HepG2 (cell line): Measurements from ENCODE around the gene LRRC45. TPM values are rescaled to one million over a fixed set of nuclear protein-coding genes. Genes with fewer than 3 reads are reported as not detected.

Experiments used
- HIVEP1 ChIP-seq: sonication (generic); formaldehyde crosslinking; IDR thresholded peaks from 2 replicates; pipeline ENCODE4 v1.4.0; 2020; ENCODE audit warnings: mild to moderate bottlenecking, missing genetic modification reagents
- NR2F6 ChIP-seq, 2 experiments: IDR thresholded peaks; 2 replicates each; pipeline ENCODE4 v1.6.1; 2016; ENCODE audit warnings: antibody characterized with exemption in 1 of 2, mild to moderate bottlenecking in 1 of 2
- PAX8 ChIP-seq: sonication (generic); formaldehyde crosslinking; IDR thresholded peaks from 2 replicates; pipeline ENCODE4 v1.8.0; 2022; ENCODE audit warnings: mild to moderate bottlenecking, missing genetic modification reagents, borderline replicate concordance
- POLR2AphosphoS2 ChIP-seq: IDR thresholded peaks from 2 replicates; pipeline ENCODE4 v1.6.1; 2011; ENCODE audit warnings: low read depth, low read length, improper control_type of control experiment
- SP2 ChIP-seq: sonication (generic); formaldehyde crosslinking; IDR thresholded peaks from 2 replicates; pipeline ENCODE4 v1.5.1; 2020; ENCODE audit warnings: mild to moderate bottlenecking, missing genetic modification reagents
- SRSF1 ChIP-seq: fragments of 200-400 bp; formaldehyde crosslinking; optimal IDR thresholded peaks from 2 replicates; pipeline ENCODE3; 2017; ENCODE audit warnings: mild to moderate bottlenecking, low read depth, low read length, moderate library complexity
- TCF12 ChIP-seq, 2 experiments: fragments of 450-650 bp in 1 of 2; sonication (generic) in 1 of 2; formaldehyde crosslinking in 1 of 2; IDR thresholded peaks; 2 replicates each; pipeline versions ENCODE4 v1.6.1 to v1.8.0; 2017 to 2022; ENCODE audit warnings: antibody characterized with exemption in 1 of 2, mild to moderate bottlenecking in 1 of 2, missing genetic modification reagents in 1 of 2, moderate library complexity in 1 of 2
- TCF7 ChIP-seq: sonication (generic); IDR thresholded peaks from 2 replicates; pipeline ENCODE4 v1.6.1; 2016; ENCODE audit warnings: antibody characterized with exemption, low read depth
- TMF1 ChIP-seq: sonication (generic); formaldehyde crosslinking; IDR thresholded peaks from 2 replicates; pipeline ENCODE4 v1.8.1; 2022; ENCODE audit warnings: low read depth, missing genetic modification reagents
- ZNF143 ChIP-seq: sonication (generic); formaldehyde crosslinking; IDR thresholded peaks from 2 replicates; pipeline ENCODE4 v1.4.0; 2020; ENCODE audit warnings: missing genetic modification reagents
- ZNF274 ChIP-seq: sonication (generic); formaldehyde crosslinking; IDR thresholded peaks from 2 replicates; pipeline ENCODE4 v1.5.1; 2020; ENCODE audit warnings: mild to moderate bottlenecking, missing genetic modification reagents
- ZNF382 ChIP-seq: sonication (generic); formaldehyde crosslinking; IDR thresholded peaks from 2 replicates; pipeline ENCODE4 v1.5.0; 2020; ENCODE audit warnings: missing genetic modification reagents, mild to moderate bottlenecking, borderline replicate concordance
- ZNF441 ChIP-seq: sonication (generic); formaldehyde crosslinking; IDR thresholded peaks from 2 replicates; pipeline ENCODE4 v1.7.0; 2021; ENCODE audit warnings: missing genetic modification reagents, borderline replicate concordance
- ZNF589 ChIP-seq: sonication (generic); formaldehyde crosslinking; conservative IDR thresholded peaks from 2 replicates; pipeline ENCODE4 v1.8.0; 2022; ENCODE audit warnings: mild to moderate bottlenecking, moderate library complexity, missing genetic modification reagents
- ZNF703 ChIP-seq: sonication (generic); formaldehyde crosslinking; IDR thresholded peaks from 2 replicates; pipeline ENCODE4 v1.5.1; 2020; ENCODE audit warnings: missing genetic modification reagents, mild to moderate bottlenecking, moderate library complexity, borderline replicate concordance
- ZNF766 ChIP-seq: sonication (generic); formaldehyde crosslinking; IDR thresholded peaks from 2 replicates; pipeline ENCODE4 v1.5.0; 2020; ENCODE audit warnings: missing genetic modification reagents, borderline replicate concordance
- polyA plus RNA-seq, 8 experiments: library from polyadenylated mRNA; depleted of rRNA in 3 of 8; stranded (reverse) in 7 of 8; unstranded in 1 of 8; fragments of >200 nt; fragmentation: Illumina TruSeq in 4 of 8; extraction: Trizol in 4 of 8; gene quantifications; 2 replicates each; pipeline versions ENCODE4 v1.2.1 to v1.2.3, GENCODE V29; 2011 to 2016; ENCODE audit warnings: low read depth in 4 of 8, missing spikeins in 1 of 8, mixed read lengths in 1 of 8; ENCODE audit not compliant: insufficient read depth in 1 of 8
- total RNA-seq, 5 experiments: library from RNA; depleted of rRNA; stranded (reverse); fragments of >200 nt; fragmentation: Illumina TruSeq; extraction: Trizol; gene quantifications; 2 replicates each; pipeline ENCODE4 v1.2.3, GENCODE V29; 2016; ENCODE audit warnings: low read depth in 1 of 5
- TF ChIP-seq, protein P1 (sequence below): sonication (generic); formaldehyde crosslinking; IDR thresholded peaks from 2 replicates; pipeline ENCODE4 v1.4.0; 2020; ENCODE audit warnings: missing genetic modification reagents, mild to moderate bottlenecking, borderline replicate concordance
- TF ChIP-seq, protein P2 (sequence below): sonication (generic); formaldehyde crosslinking; conservative IDR thresholded peaks from 2 replicates; pipeline ENCODE4 v1.8.1; 2023; ENCODE audit warnings: missing genetic modification reagents
- TF ChIP-seq, protein P3 (sequence below): sonication (generic); formaldehyde crosslinking; IDR thresholded peaks from 2 replicates; pipeline ENCODE4 v1.9.0; 2021; ENCODE audit warnings: missing genetic modification reagents, mild to moderate bottlenecking, borderline replicate concordance
- TF ChIP-seq, protein P4 (sequence below): sonication (generic); formaldehyde crosslinking; IDR thresholded peaks from 2 replicates; pipeline ENCODE4 v1.4.0; 2020; ENCODE audit warnings: mild to moderate bottlenecking, missing genetic modification reagents

Gene LRRC45
- total and polyA plus RNA-seq, 2 of the 13 experiments (the other 11 are each of a cell fraction or from before 2014, with no cell fraction given): 11.6 to 48.1 TPM

DNA sequence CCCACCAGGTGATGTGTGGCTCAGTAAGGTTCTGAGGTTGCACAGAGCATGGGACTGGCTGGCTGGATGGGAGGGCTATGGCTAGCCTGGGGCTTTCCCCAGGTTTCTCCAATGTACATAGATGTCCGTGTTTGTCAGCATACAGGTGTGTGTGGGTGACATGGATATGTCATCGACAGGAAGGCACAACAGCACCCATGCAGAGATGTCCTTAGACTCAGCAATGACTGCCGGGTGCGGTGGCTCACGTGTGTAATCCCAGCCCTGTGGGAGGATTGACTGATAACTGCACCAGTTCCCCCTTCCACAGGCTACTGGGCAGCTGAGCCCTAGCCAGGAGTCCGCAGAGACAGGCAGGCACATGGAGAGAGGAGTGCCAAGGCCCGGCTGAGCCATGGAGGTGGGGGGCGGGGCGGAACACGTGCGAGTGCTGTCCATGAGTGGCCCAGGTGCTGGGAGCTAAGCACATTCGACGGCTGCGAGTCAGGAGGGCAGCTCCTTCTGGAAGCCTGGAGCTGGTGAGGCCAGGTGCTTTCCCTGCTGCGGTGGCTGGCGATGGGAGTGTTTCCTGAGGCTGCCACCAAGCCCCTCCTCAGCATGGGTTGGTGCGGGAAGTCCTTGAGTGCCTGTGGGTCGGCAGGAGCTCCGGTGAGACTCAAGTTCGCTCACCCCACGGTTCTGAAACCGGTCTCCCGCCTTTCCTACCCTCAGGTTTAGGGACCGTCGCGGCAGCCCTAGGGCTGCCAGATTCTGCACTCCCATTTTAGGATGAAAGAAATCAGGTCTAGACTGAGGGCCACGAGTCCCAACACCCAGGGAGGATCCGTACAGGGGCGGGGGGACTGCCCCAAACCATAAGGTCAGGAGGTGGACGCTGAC lies 46.5 kb upstream of the LRRC45 start (continued):
- TF ChIP-seq ZNF274 (CRISPR knock-in tag) (no peak; the same call in none of the 2 replicates), HIVEP1 (peak; percentile 42; the same call in 1 of the 2 replicates), TMF1 (CRISPR knock-in tag) (no peak), ZNF143 (CRISPR knock-in tag) (peak; percentile 18; the same call in 1 of the 2 replicates), POLR2AphosphoS2 (0 out of 2 replicates have a peak, but pooled peaks have one; percentile 14), ZNF441 (CRISPR knock-in tag) (no peak), TCF12 (IDR thresholded peaks at IDR 0.05) (no peak), TCF12 (CRISPR knock-in tag; IDR thresholded peaks at IDR 0.05) (no peak), ZNF703 (no peak), SP2 (CRISPR knock-in tag) (no peak), ZNF766 (CRISPR knock-in tag) (no peak), ZNF382 (CRISPR knock-in tag) (no peak), ZNF589 (0 out of 2 replicates have a peak, but pooled peaks have one; percentile 48), PAX8 (CRISPR knock-in tag) (no peak), SRSF1 (no peak), NR2F6 (IDR thresholded peaks at IDR 0.05) (peak; percentile 23; the same call in 1 of the 2 replicates), NR2F6 (CRISPR knock-in tag; IDR thresholded peaks at IDR 0.05) (no peak), TCF7 (no peak)
- TF ChIP-seq, protein P1, sequence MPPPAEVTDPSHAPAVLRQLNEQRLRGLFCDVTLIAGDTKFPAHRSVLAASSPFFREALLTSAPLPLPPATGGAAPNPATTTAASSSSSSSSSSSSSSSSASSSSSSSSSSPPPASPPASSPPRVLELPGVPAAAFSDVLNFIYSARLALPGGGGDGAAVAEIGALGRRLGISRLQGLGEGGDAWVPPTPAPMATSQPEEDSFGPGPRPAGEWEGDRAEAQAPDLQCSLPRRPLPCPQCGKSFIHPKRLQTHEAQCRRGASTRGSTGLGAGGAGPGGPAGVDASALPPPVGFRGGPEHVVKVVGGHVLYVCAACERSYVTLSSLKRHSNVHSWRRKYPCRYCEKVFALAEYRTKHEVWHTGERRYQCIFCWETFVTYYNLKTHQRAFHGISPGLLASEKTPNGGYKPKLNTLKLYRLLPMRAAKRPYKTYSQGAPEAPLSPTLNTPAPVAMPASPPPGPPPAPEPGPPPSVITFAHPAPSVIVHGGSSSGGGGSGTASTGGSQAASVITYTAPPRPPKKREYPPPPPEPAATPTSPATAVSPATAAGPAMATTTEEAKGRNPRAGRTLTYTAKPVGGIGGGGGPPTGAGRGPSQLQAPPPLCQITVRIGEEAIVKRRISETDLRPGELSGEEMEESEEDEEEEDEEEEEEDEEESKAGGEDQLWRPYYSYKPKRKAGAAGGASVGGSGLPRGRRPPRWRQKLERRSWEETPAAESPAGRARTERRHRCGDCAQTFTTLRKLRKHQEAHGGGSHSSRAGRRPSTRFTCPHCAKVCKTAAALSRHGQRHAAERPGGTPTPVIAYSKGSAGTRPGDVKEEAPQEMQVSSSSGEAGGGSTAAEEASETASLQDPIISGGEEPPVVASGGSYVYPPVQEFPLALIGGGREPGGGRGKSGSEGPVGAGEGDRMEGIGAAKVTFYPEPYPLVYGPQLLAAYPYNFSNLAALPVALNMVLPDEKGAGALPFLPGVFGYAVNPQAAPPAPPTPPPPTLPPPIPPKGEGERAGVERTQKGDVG (CRISPR knock-in tag): no peak; the same call in none of the 2 replicates
- TF ChIP-seq, protein P2, sequence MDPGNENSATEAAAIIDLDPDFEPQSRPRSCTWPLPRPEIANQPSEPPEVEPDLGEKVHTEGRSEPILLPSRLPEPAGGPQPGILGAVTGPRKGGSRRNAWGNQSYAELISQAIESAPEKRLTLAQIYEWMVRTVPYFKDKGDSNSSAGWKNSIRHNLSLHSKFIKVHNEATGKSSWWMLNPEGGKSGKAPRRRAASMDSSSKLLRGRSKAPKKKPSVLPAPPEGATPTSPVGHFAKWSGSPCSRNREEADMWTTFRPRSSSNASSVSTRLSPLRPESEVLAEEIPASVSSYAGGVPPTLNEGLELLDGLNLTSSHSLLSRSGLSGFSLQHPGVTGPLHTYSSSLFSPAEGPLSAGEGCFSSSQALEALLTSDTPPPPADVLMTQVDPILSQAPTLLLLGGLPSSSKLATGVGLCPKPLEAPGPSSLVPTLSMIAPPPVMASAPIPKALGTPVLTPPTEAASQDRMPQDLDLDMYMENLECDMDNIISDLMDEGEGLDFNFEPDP: peak; percentile 93; the same call in 1 of the 2 replicates
- TF ChIP-seq, protein P3, sequence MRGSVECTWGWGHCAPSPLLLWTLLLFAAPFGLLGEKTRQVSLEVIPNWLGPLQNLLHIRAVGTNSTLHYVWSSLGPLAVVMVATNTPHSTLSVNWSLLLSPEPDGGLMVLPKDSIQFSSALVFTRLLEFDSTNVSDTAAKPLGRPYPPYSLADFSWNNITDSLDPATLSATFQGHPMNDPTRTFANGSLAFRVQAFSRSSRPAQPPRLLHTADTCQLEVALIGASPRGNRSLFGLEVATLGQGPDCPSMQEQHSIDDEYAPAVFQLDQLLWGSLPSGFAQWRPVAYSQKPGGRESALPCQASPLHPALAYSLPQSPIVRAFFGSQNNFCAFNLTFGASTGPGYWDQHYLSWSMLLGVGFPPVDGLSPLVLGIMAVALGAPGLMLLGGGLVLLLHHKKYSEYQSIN (CRISPR knock-in tag): no peak
- TF ChIP-seq, protein P4, sequence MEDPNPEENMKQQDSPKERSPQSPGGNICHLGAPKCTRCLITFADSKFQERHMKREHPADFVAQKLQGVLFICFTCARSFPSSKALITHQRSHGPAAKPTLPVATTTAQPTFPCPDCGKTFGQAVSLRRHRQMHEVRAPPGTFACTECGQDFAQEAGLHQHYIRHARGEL (CRISPR knock-in tag): no peak
